SU-DHL-6 (cell line): ENCODE data around the gene UNC5B.

Experiments
- EZH2phosphoT487 ChIP-seq: fragments of 200-600 bp; sonication (generic), shearing (Covaris generic); conservative IDR thresholded peaks from 2 replicates; pipeline ENCODE4 v1.6.1; 2018; ENCODE audit warnings: mild to moderate bottlenecking, antibody characterized with exemption, low read length, moderate library complexity, mixed read lengths
- TF ChIP-seq, protein P1 (sequence below): fragments of 200-600 bp; sonication (generic); IDR thresholded peaks from one replicate; pipeline ENCODE4 v1.5.1; 2017; ENCODE audit warnings: antibody characterized with exemption, mild to moderate bottlenecking, low read length, moderate library complexity; ENCODE audit not compliant: insufficient read depth, poor library complexity, severe bottlenecking

DNA sequence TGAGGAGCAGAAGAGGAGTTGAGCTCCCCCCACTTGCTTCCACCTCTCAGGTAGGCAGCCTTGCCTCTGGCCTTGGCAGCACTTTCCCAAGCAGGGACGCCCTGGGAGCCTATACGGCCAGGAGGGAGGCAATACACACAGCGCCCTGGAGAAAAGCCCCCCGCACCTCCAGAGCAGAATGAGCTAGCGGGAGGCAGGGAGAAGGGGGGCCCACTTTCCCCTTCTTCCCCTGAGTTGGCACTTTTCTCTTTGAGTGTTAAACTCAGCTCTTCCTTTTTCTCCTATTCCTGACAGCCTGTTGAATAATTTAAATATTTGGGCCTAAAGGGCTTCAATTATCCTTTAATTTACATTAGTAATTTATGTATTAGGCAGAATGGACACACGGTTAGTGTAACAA lies 35.8 kb downstream of the UNC5B start:
- TF ChIP-seq, protein P1, sequence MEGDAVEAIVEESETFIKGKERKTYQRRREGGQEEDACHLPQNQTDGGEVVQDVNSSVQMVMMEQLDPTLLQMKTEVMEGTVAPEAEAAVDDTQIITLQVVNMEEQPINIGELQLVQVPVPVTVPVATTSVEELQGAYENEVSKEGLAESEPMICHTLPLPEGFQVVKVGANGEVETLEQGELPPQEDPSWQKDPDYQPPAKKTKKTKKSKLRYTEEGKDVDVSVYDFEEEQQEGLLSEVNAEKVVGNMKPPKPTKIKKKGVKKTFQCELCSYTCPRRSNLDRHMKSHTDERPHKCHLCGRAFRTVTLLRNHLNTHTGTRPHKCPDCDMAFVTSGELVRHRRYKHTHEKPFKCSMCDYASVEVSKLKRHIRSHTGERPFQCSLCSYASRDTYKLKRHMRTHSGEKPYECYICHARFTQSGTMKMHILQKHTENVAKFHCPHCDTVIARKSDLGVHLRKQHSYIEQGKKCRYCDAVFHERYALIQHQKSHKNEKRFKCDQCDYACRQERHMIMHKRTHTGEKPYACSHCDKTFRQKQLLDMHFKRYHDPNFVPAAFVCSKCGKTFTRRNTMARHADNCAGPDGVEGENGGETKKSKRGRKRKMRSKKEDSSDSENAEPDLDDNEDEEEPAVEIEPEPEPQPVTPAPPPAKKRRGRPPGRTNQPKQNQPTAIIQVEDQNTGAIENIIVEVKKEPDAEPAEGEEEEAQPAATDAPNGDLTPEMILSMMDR = no peak
- no peak for TF ChIP-seq EZH2phosphoT487
